Ureter (tissue), 1 donor: ENCODE data around the gene UBAC2. TPM values are rescaled to one million over a fixed set of nuclear protein-coding genes. Genes with fewer than 3 reads are reported as not detected.

Source experiments
- DNase-seq: peaks from one replicate; pipeline ENCODE4 v3.0.0-alpha.2; 2020; ENCODE audit warnings: low spot score
- total RNA-seq: library from RNA; stranded (reverse); gene quantifications from one replicate; pipeline ENCODE4 v1.2.4, GENCODE V29; 2023
- donor health status: DM: yes; HTN: yes; CAD: no.

Gene UBAC2
- total RNA-seq, 1 donor from 2014 or later = 55.9 TPM

- DNase-seq = no peak
Measured at GRCh38 chr13:99339230-99339721, 138.6 kb downstream of the UBAC2 start.

DNA sequence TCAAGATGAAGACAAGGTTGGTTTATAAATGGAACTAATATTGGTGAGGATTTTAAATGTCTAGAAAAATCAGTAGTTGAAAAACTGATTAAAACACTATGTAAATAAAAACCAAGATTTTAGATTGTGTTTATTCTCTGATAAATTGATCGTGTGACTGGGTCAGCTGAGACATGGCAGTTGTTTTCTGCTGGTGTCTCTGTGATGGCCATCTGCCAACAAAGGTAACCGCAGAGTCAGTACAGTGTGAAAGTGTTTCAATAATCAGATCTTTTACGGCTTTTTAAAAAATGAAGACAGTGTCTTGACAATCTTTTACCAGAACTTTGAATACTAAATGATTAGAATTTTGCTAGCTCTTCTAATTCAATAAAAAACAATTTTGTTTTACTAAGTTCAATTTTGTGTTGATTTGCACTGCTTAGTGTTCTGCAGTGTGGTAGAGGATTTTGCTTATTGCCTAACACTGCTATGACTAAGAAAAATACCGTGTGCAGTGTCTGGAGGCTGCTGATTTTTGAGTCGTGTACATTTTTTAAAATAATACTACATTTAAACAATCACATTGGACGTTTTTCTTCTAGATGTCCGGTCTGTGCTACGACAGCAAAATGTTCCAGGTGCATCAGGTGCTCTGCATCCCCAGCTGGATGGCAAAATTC, 139.2 kb downstream of the UBAC2 start:
- no peak for DNase-seq

- no peak for DNase-seq
Measured at GRCh38 chr13:99340638-99341037, 140.0 kb downstream of the UBAC2 start.

- no peak for DNase-seq
Measured at GRCh38 chr13:99341969-99342722, 141.5 kb downstream of the UBAC2 start.

GRCh38 chr13:99342723-99343315, 142.2 kb downstream of the UBAC2 start:
- no peak for DNase-seq

GRCh38 chr13:99344610-99345208, 144.1 kb downstream of the UBAC2 start:
- DNase-seq = no peak

GRCh38 chr13:99345345-99345744, 144.7 kb downstream of the UBAC2 start:
- DNase-seq = no peak

DNA sequence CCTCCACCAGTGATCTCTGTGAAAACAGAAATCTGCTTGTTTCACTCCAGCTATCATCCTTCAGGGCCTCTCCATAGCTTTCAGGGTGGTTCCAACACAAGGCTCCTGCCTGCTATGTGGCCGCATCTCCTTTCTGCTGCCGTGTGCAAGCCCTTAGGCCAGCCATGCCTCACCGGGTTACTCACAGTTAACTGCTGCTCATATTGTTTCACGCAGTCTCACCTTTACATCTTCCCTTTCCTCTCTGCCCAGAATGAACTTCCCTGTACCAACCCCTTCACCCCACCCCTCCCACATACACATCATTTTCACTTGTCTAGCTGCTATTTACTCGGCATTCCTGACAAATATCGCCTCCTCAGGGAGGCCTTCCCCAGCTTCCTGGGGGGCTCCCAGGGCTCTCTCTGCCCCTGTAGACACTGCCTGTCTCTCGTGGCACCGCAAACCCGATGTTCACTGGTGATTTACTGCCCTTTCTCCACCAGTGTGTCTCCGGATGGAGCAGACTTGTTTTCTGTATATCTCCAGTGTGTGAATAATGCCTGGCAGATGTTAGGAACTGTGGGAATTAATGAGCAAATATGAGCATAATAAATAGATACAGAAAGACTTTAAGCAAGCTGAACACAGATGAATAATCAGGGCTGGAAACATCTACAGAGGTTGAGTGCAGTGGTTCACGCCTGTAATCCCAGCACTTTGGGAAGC, 145.8 kb downstream of the UBAC2 start:
- DNase-seq = no peak

- no peak for DNase-seq
Measured at GRCh38 chr13:99347335-99347878, 146.8 kb downstream of the UBAC2 start.

GRCh38 chr13:99347911-99348451, 147.3 kb downstream of the UBAC2 start:
- DNase-seq = no peak

DNA sequence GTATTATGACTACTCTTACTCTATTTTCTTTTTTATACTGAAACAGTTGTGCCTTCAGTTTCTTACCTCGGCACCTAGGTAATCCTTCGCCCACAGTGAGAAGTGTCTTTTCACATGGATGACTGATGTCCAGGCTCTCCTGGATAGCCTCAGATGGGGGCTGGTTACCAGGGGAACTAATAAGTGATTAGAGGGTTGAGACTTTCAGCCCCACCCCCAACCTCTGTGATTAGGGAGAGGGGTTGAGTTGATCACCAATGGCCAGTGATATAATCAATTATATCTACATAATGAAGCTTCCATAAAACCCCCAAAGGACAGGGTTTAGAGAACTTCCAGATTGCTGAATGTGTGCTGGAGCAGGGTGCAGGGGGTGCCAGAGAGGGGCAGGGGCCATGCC, 149.5 kb downstream of the UBAC2 start:
- DNase-seq = no peak

- DNase-seq = no peak
Measured at GRCh38 chr13:99351772-99352171, 151.1 kb downstream of the UBAC2 start.

DNA sequence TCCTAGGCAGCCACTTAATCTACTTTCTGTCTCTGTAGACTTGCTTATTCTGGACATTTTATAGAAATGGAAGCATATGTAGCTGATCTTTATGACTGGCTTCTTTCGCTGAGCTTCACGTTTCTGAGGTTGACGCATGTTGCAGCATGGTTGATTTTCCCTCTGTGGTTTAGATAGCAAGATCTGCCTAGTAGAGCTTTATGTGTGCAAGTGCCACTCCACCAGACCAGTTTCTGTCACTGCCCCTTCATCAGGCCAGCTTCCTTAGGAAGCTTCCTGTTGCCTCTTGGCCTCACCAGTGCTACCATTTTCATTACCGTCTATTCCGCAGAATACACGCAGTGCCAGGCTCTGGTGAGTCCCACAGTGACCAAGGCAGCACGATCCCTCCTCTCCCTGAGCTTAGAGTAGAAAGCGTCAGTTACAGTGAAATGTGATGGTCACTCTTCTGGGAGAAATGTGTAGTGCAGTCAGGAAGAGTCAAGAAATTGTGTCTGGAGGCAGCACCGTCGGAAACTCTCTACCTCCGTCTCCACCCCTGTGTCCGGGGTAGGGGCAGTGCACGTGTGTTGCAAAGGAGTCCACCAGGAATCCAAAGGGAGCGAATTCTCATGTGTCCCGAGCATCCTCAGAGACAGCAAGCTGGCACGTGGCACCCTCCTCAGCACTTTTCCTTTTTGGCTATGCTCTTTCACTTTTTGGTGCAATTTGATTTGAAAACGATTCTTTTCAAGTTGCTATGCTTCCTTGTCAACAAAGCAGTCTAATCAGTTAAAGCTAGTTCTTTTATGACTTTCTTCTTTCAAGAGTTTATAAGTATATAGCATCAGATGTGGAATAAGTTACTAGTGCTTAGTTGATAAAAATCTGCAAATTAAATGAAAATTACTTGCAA, 151.9 kb downstream of the UBAC2 start:
- no peak for DNase-seq

DNA sequence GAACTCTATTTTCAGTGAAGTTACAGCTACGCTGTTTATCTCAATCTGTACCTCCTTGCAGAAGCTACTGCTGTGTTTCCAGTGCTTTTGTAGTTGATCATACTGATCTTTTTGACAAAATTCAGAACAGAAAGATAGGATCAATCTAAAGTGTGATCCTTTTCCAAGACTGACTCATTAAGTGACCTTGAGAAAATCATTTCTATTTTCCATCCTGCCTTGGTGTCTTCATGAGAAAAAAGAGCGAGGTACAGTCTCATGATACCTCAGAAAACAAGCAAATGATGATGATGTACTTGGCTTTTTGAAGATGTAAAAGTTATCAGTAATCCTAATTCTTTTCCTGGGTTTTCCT, 152.6 kb downstream of the UBAC2 start:
- no peak for DNase-seq

DNA sequence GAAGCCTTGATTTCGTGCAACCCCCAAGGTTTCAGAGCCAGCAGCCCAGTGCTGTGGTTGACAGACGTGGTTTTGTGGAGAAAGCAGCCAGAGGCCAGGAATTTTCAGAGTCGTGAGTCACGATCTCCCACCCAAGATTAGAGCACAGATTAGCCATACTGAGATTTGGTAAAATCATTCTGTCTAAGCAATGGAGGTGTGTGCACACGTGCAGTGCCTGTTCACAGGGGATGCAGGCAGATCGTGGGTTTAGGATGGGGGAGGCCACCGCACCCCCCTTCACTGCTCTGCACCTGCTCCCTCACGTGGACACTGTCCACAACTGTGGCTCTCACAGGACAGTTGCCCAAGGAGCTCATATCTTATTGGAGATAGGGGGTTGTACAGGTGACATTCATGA, 153.2 kb downstream of the UBAC2 start:
- DNase-seq = no peak

DNA sequence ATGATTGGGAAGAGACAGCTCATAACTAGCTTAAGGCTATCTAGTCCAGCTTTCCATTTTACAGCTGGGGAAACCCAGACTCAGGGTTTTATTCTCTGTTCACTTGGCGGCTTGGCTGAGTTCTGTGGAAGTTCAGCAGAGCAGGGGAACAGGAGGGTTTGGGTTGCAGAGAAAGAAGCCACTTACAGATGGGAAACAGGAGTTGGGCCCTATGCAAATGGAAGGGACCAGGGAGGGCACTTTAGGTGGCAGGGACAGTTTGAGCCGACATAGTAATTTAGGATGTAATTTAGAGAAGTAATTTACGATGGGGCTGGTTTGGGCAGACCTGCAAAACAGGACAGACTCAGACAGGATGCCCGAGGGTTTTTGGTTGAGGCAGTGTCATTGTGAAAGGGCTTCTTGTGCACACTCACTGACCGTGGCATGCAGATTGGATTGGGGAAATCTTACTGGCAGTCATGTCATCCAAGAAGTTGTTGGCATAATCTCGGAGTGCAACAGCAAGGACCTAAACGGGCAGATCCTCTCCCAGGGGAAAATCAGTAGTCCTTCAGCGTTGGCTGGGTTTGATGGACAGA, 153.8 kb downstream of the UBAC2 start:
- DNase-seq = no peak

- no peak for DNase-seq
Measured at GRCh38 chr13:99355267-99356011, 154.8 kb downstream of the UBAC2 start.

DNA sequence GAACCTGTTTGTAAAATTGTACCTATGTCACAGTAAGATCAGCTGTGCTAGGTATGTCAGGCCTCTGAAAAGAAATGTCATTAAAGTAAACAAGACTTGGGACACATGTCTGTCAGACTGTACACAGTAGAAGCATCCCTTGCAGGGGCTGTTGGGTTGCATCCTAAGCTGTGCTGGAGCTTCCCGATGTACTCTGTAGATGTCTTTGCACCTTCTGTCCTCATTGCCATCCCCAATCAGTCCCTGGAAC, 155.3 kb downstream of the UBAC2 start:
- no peak for DNase-seq

DNA sequence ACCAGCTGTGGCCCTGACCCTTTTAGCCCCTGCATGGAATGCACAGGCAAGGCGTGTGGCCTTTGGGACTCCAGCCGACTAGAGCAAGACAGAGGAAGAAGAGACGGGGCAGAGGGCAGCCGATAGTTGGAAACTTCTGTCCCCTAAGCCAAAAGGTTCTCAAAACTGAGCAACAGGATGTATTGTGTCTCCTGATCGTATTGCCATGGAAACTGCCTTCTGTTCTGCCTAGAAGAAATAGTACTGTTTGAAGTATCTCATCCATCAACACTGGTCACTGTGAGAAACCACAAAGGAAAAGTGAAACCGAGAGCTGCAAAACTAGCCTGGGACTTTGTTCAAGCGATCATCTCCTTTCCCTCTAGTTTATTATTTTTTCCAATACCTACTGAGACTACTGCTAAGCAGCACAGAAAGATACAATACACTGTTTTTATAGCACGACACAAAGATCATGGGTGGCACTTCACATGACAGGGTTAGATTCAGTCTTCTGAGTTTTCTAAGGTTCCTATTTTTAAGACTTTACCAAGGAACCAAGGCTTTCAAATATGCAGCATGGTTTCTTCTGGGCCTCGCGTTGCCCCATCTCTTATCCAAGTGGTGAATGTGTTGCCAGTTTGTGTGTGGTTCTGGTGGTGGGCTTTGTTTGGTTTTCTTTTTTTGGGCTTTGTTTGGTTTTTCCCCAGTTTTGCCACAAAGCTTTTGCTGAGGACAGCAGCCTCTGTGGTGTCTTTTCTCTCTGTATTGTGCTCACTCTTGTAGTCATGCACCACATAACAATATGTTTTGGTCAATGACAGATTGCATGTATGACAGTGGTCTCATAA, 155.8 kb downstream of the UBAC2 start:
- DNase-seq = no peak
